Stromal cell of bone marrow (primary cell): ENCODE measurements around the gene NAALADL2.
"Not testable (repeated sequence)": the region's sequence is repeated elsewhere in the genome, so short reads cannot be mapped to it uniquely, and the experiment has no call there.

Experiments
- DNase-seq: peaks from one replicate; pipeline ENCODE4 v3.0.0-alpha.2; 2012; ENCODE audit warnings: low read depth

Gene NAALADL2

GRCh38 chr3:175371187-175371586, 512.1 kb downstream of the NAALADL2 start:
- not testable (repeated sequence) for DNase-seq

- no peak for DNase-seq
Measured at GRCh38 chr3:175374705-175375104, 515.6 kb downstream of the NAALADL2 start.

GRCh38 chr3:175378348-175378747, 519.2 kb downstream of the NAALADL2 start:
- DNase-seq, result no peak

- DNase-seq, result no peak
Measured at GRCh38 chr3:175381685-175382084, 522.6 kb downstream of the NAALADL2 start.

- DNase-seq, result no peak
Measured at GRCh38 chr3:175383371-175383770, 524.2 kb downstream of the NAALADL2 start.

- DNase-seq, result no peak
Measured at GRCh38 chr3:175383813-175384212, 524.7 kb downstream of the NAALADL2 start.

GRCh38 chr3:175384569-175384968, 525.4 kb downstream of the NAALADL2 start:
- no peak for DNase-seq

GRCh38 chr3:175386630-175387029, 527.5 kb downstream of the NAALADL2 start:
- peak; percentile 12 for DNase-seq

- DNase-seq, result no peak
Measured at GRCh38 chr3:175389560-175389959, 530.4 kb downstream of the NAALADL2 start.

- DNase-seq, result no peak
Measured at GRCh38 chr3:175391601-175392000, 532.5 kb downstream of the NAALADL2 start.

GRCh38 chr3:175392653-175393052, 533.5 kb downstream of the NAALADL2 start:
- no peak for DNase-seq

- no peak for DNase-seq
Measured at GRCh38 chr3:175397372-175397771, 538.2 kb downstream of the NAALADL2 start.

- no peak for DNase-seq
Measured at GRCh38 chr3:175398676-175399075, 539.5 kb downstream of the NAALADL2 start.

- DNase-seq, result no peak
Measured at GRCh38 chr3:175399156-175399840, 540.2 kb downstream of the NAALADL2 start.

- no peak for DNase-seq
Measured at GRCh38 chr3:175404027-175404426, 544.9 kb downstream of the NAALADL2 start.

- DNase-seq, result no peak
Measured at GRCh38 chr3:175404621-175405020, 545.5 kb downstream of the NAALADL2 start.

GRCh38 chr3:175410251-175410650, 551.1 kb downstream of the NAALADL2 start:
- no peak for DNase-seq

GRCh38 chr3:175411405-175411804, 552.3 kb downstream of the NAALADL2 start:
- no peak for DNase-seq

GRCh38 chr3:175411946-175412345, 552.8 kb downstream of the NAALADL2 start:
- DNase-seq, result no peak

GRCh38 chr3:175413926-175414325, 554.8 kb downstream of the NAALADL2 start:
- no peak for DNase-seq

- no peak for DNase-seq
Measured at GRCh38 chr3:175416600-175416999, 557.5 kb downstream of the NAALADL2 start.

GRCh38 chr3:175417426-175417825, 558.3 kb downstream of the NAALADL2 start:
- DNase-seq, result no peak

- no peak for DNase-seq
Measured at GRCh38 chr3:175421902-175422301, 562.8 kb downstream of the NAALADL2 start.

GRCh38 chr3:175422744-175423143, 563.6 kb downstream of the NAALADL2 start:
- no peak for DNase-seq
